Endothelial cell of umbilical vein (primary cell): ENCODE data around the gene IFITM2. TPM values are rescaled to one million over a fixed set of nuclear protein-coding genes. Genes with fewer than 3 reads are reported as not detected.

Experiments used
- BruUV-seq: library from RNA; stranded (reverse); fragments of 400-500 nt; replicated peaks from 2 replicates; lab custom pipeline; 2021; lab: Mats Ljungman, UMichigan
- CTCF ChIA-PET: fragments of 300-600, 350-600 bp; sonication (Branson Sonifier 250); formaldehyde crosslinking; loops from one replicate; lab custom pipeline; 2021; ENCODE audit warnings: antibody characterized with exemption, inconsistent platforms; lab: Charles Lee
- POLR2A ChIA-PET: fragments of 300-600, 350-600 bp; sonication (Branson Sonifier 250); formaldehyde crosslinking; loops from one replicate; lab custom pipeline; 2021; ENCODE audit warnings: antibody characterized with exemption, inconsistent platforms; lab: Charles Lee
- DNase-seq: peaks from one replicate; pipeline ENCODE4 v3.0.0-alpha.2; 2011; ENCODE audit warnings: low read depth, low spot score
- FAIRE-seq: peaks from 2 replicates; lab custom pipeline; 2011; peaks lifted over from hg19 to GRCh38; lab: Jason Lieb, UNC
- H2AFZ ChIP-seq: 2 replicates; pipeline ENCODE4 v1.6.0; 2012; ENCODE audit warnings: low read depth, low read length, control low read depth, inconsistent platforms
- H3K27ac ChIP-seq: 2 replicates; pipeline ENCODE4 v1.5.1; 2011; ENCODE audit warnings: low read depth, mild to moderate bottlenecking, control low read depth, low read length, moderate library complexity; ENCODE audit not compliant: insufficient read depth
- H3K27me3 ChIP-seq, 2 experiments: 2 replicates each; pipeline versions ENCODE4 v1.6.0 to v1.6.1; 2011; ENCODE audit warnings: low read length in 2 of 2, mixed read lengths in 1 of 2; ENCODE audit not compliant: control insufficient read depth in 2 of 2, insufficient read depth in 2 of 2
- H3K36me3 ChIP-seq, 2 experiments: 2 replicates in 1 of 2; 3 replicates in 1 of 2; pipeline ENCODE4 v1.5.1; 2011; ENCODE audit warnings: low read length in 2 of 2, mild to moderate bottlenecking in 1 of 2, moderate library complexity in 1 of 2; ENCODE audit not compliant: control insufficient read depth in 2 of 2, insufficient read depth in 2 of 2; ENCODE audit errors: extremely low read depth in 1 of 2
- H3K4me1 ChIP-seq: 3 replicates; pipeline ENCODE4 v1.5.1; 2011; ENCODE audit warnings: mild to moderate bottlenecking, low read length; ENCODE audit not compliant: control insufficient read depth, insufficient read depth; ENCODE audit errors: extremely low read depth
- H3K4me2 ChIP-seq: 2 replicates; pipeline ENCODE4 v1.6.1; 2011; ENCODE audit warnings: low read length, control low read depth, mixed read lengths; ENCODE audit not compliant: insufficient read depth
- H3K4me3 ChIP-seq, 3 experiments: fragments of 200-600 bp in 1 of 3; sonication (generic), shearing (Covaris generic) in 1 of 3; replicated peaks in 1 of 3; 2 replicates each; pipeline ENCODE4 v1.5.1; 2011 to 2016; ENCODE audit warnings: control low read depth in 3 of 3, low read length in 3 of 3, mild to moderate bottlenecking in 2 of 3, inconsistent platforms in 1 of 3, low read depth in 1 of 3, moderate library complexity in 1 of 3; ENCODE audit not compliant: insufficient read depth in 1 of 3
- H3K79me2 ChIP-seq: 2 replicates; pipeline ENCODE4 v1.6.0; 2012; ENCODE audit warnings: low read length, inconsistent platforms; ENCODE audit not compliant: control insufficient read depth, insufficient read depth
- H3K9ac ChIP-seq: replicated peaks from 2 replicates; pipeline ENCODE3; 2011; ENCODE audit warnings: low read length, control low read depth; ENCODE audit not compliant: insufficient read depth; ENCODE audit errors: extremely low read depth
- H3K9me1 ChIP-seq: replicated peaks from 3 replicates; pipeline ENCODE4 v1.6.0; 2011; ENCODE audit warnings: mild to moderate bottlenecking, low read length; ENCODE audit not compliant: control insufficient read depth, insufficient read depth; ENCODE audit errors: extremely low read depth
- H3K9me3 ChIP-seq: replicated peaks from 2 replicates; pipeline ENCODE4 v1.5.1; 2012; ENCODE audit warnings: low read length, inconsistent platforms; ENCODE audit not compliant: control insufficient read depth, insufficient read depth
- H4K20me1 ChIP-seq: replicated peaks from 2 replicates; pipeline ENCODE3; 2011; ENCODE audit warnings: mild to moderate bottlenecking, low read length; ENCODE audit not compliant: control insufficient read depth, insufficient read depth; ENCODE audit errors: extremely low read depth
- EZH2 ChIP-seq: IDR thresholded peaks from 2 replicates; pipeline ENCODE4 v1.6.1; 2012; ENCODE audit warnings: borderline replicate concordance, low read depth, mild to moderate bottlenecking, moderate library complexity, low read length, inconsistent platforms; ENCODE audit not compliant: severe bottlenecking
- FOS ChIP-seq: IDR thresholded peaks from 2 replicates; pipeline ENCODE4 v1.6.1; 2011; ENCODE audit warnings: mild to moderate bottlenecking, low read length, moderate library complexity, borderline replicate concordance; ENCODE audit not compliant: insufficient read depth
- GATA2 ChIP-seq: IDR thresholded peaks from 2 replicates; pipeline ENCODE4 v1.7.0; 2011; ENCODE audit warnings: low read depth, mild to moderate bottlenecking, moderate library complexity, mixed read lengths, low read length; ENCODE audit not compliant: insufficient read length, insufficient read depth
- JUN ChIP-seq: IDR thresholded peaks from 2 replicates; pipeline ENCODE4 v1.6.1; 2011; ENCODE audit warnings: borderline replicate concordance, low read depth; ENCODE audit not compliant: insufficient read length, insufficient read depth
- MYC ChIP-seq: IDR thresholded peaks from one replicate; pipeline ENCODE4 v1.6.1; 2011; ENCODE audit warnings: mild to moderate bottlenecking, low read depth, low read length
- POLR2A ChIP-seq: IDR thresholded peaks from 2 replicates; pipeline ENCODE4 v1.6.1; 2012; ENCODE audit warnings: low read depth, mild to moderate bottlenecking, control low read depth, low read length
- POLR2AphosphoS5 ChIP-seq: IDR thresholded peaks from 2 replicates; pipeline ENCODE4 v1.6.1; 2012; ENCODE audit warnings: low read depth, mild to moderate bottlenecking, control low read depth, low read length, moderate library complexity; ENCODE audit not compliant: insufficient read depth
- dilution Hi-C: fragments of 300-500 bp; cut with MboI; formaldehyde crosslinking; loops from one replicate; pipeline ENCODE4 v1.15.0; 2019; ENCODE audit warnings: low sequenced_read_pairs; ENCODE audit not compliant: extremely low pct_ligation_motif_present
- intact Hi-C: fragments of 100-400 bp; cut with micrococcal nuclease; formaldehyde crosslinking; loops from one replicate; pipeline ENCODE4 v1.10.0; 2022
- polyA plus RNA-seq, 4 experiments: library from polyadenylated mRNA; depleted of rRNA in 3 of 4; stranded (reverse) in 3 of 4; unstranded in 1 of 4; fragments of >200 nt; gene quantifications; 2 replicates each; pipeline versions ENCODE4 v1.2.1 to v1.2.3, GENCODE V29; 2011 to 2012; ENCODE audit warnings: missing spikeins in 1 of 4
- total RNA-seq: library from RNA; stranded (reverse); gene quantifications from 2 replicates; pipeline ENCODE4 v1.2.3, GENCODE V29; 2021
- TF ChIP-seq, protein P1 (sequence below), 2 donors: IDR thresholded peaks; 1 replicate in 1 of 2; 2 replicates in 1 of 2; pipeline ENCODE4 v1.5.1; 2011; ENCODE audit warnings: low read length in 2 of 2, mild to moderate bottlenecking in 2 of 2, moderate library complexity in 2 of 2, control low read depth in 1 of 2, inconsistent platforms in 1 of 2, low read depth in 1 of 2; ENCODE audit not compliant: insufficient read depth in 1 of 2; ENCODE audit errors: extremely low read depth in 1 of 2
- TF ChIP-seq, protein P2 (sequence below): IDR thresholded peaks from 2 replicates; pipeline ENCODE4 v1.6.1; 2011; ENCODE audit not compliant: insufficient read depth, insufficient read length

The IFITM2 gene
- total and polyA plus RNA-seq, 2 donors (not counting 3 experiments of a cell fraction or from before 2014, with no cell fraction given), result 219 to 1,135 TPM

GRCh38 chr11:284105-285020 is 23.3 kb upstream of the IFITM2 start:
- Histone ChIP-seq H4K20me1 (no peaks in the 10 kb centered on the region), H3K9ac (no peak overlapping the region), H3K9me3 (no peaks in the 10 kb centered on the region), H3K4me3 (no peak overlapping the region), H3K27ac (no peak overlapping the region), H3K4me2 (no peak overlapping the region), H2AFZ (no peak overlapping the region), H3K36me3 (no peaks in the 10 kb centered on the region), H3K79me2 (no peaks in the 10 kb centered on the region), H3K27me3 (peaks cover 36 to 37% of the 10 kb centered on the region in 2 experiments), H3K9me1 (no peaks in the 10 kb centered on the region), H3K4me1 (peaks cover 3% of the 10 kb centered on the region)
- intact Hi-C loops (no loop called here), dilution Hi-C loops (no loop called here)
- TF ChIP-seq JUN (no peak), EZH2 (no peak), MYC (no peak), POLR2A (no peak)
- FAIRE-seq (no peak), DNase-seq (no peak)
- ChIA-PET CTCF (interaction anchor here (1.2 to 1.4 kb wide), 2 partner anchors 24 to 32 kb away, joined by 3 read pairs; no protein-coding TSS in a partner anchor), POLR2A (no interaction called here)
- BruUV-seq, result no TSS peak

DNA sequence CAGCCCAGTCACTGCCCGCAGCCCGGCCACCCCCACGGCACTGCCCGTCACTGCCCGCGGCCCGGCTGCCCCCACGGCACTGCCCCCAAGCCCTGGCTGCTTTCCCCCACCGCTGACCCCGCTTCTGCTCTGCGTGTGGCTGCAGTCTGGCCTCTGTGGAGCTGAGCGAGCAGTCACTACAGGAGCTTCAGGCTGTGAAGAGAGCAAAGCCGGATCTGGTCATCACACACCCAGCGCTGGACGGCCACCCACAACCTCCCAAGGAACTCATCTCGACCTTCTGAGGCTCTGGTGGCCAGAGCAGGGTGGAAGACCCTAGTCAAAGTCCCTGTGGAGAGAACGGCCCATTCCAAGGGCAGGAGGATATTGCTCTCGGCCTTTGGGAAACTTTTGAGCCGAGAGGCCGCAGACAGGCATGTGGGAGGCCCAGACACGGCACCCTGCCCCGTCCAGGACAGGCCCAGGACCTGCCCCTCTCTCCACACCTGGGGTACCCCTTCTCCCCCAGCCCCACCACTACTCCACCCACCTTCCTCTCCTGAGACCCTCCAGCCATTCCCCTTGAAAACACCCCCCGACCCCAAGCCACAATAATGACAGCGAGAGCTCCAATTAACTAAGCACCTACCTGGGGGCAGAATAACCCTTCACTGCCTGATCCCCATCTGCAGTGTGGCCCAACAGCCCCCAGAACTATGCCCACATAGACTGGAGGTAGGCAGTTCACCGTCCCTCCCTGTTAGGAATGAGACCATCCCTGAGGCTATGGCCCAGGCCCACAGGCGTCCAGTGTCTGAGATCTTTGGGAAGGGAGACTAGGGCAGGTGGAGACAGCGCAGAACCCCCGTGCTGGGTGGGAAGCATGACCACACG is 22.4 kb upstream of the IFITM2 start:
- no peaks in the 10 kb centered on the region for H3K36me3 ChIP-seq
- H3K4me1 ChIP-seq, result peaks cover 3% of the 10 kb centered on the region
- DNase-seq, result no peak
- H3K27ac ChIP-seq, result no peak overlapping the region
- dilution Hi-C loops (no loop called here), intact Hi-C loops (no loop called here)
- H3K27me3 ChIP-seq, result peaks cover 28 to 33% of the 10 kb centered on the region in 2 experiments
- no peak overlapping the region for H3K9ac ChIP-seq
- no peak overlapping the region for H2AFZ ChIP-seq
- BruUV-seq, result no TSS peak
- H3K79me2 ChIP-seq, result no peaks in the 10 kb centered on the region
- TF ChIP-seq, protein P1, sequence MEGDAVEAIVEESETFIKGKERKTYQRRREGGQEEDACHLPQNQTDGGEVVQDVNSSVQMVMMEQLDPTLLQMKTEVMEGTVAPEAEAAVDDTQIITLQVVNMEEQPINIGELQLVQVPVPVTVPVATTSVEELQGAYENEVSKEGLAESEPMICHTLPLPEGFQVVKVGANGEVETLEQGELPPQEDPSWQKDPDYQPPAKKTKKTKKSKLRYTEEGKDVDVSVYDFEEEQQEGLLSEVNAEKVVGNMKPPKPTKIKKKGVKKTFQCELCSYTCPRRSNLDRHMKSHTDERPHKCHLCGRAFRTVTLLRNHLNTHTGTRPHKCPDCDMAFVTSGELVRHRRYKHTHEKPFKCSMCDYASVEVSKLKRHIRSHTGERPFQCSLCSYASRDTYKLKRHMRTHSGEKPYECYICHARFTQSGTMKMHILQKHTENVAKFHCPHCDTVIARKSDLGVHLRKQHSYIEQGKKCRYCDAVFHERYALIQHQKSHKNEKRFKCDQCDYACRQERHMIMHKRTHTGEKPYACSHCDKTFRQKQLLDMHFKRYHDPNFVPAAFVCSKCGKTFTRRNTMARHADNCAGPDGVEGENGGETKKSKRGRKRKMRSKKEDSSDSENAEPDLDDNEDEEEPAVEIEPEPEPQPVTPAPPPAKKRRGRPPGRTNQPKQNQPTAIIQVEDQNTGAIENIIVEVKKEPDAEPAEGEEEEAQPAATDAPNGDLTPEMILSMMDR (IDR thresholded peaks at IDR 0.05; ENCODE audit: extremely low read depth in 1 of 2, insufficient read depth in 1 of 2, low read depth in 1 of 2, low read length in 2 of 2), result no peak
- TF ChIP-seq JUN, result no peak
- no peak for TF ChIP-seq MYC
- TF ChIP-seq, protein P2, sequence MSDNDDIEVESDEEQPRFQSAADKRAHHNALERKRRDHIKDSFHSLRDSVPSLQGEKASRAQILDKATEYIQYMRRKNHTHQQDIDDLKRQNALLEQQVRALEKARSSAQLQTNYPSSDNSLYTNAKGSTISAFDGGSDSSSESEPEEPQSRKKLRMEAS, result no peak
- no peak for TF ChIP-seq FOS
- no peak for TF ChIP-seq GATA2
- TF ChIP-seq POLR2AphosphoS5, result no peak
- no peak for TF ChIP-seq EZH2
- TF ChIP-seq POLR2A, result no peak
- ChIA-PET POLR2A (no interaction called here), CTCF (interaction anchor here (1.4 kb wide), 1 partner anchor 24 kb away, joined by 3 read pairs; no protein-coding TSS in a partner anchor)
- no peaks in the 10 kb centered on the region for H3K9me1 ChIP-seq
- H3K4me3 ChIP-seq, result no peak overlapping the region
- H3K9me3 ChIP-seq, result no peaks in the 10 kb centered on the region
- no peak overlapping the region for H3K4me2 ChIP-seq
- H4K20me1 ChIP-seq, result no peaks in the 10 kb centered on the region
- no peak for FAIRE-seq
